Measurements from ENCODE around the gene SMPD1. TPM values are rescaled to one million over a fixed set of nuclear protein-coding genes. Genes with fewer than 3 reads are reported as not detected.

The SMPD1 gene
- polyA plus RNA-seq, 4 donors: 33.8 to 35.8 (median 34.8) TPM

GRCh38 chr11:6410695-6411430 is 20.6 kb downstream of the SMPD1 start:
- DNase-seq (ENCODE audit: low read depth in 4 of 4, low spot score in 3 of 4): no peak

- DNase-seq (ENCODE audit: low read depth in 4 of 4, low spot score in 3 of 4): no peak
Measured at GRCh38 chr11:6411594-6412031, 21.3 kb downstream of the SMPD1 start.

- no peak for DNase-seq (ENCODE audit: low read depth in 4 of 4, low spot score in 3 of 4)
Measured at GRCh38 chr11:6413791-6414201, 23.5 kb downstream of the SMPD1 start.

GRCh38 chr11:6414874-6415328 is 24.6 kb downstream of the SMPD1 start:
- no peak for DNase-seq (ENCODE audit: low read depth in 4 of 4, low spot score in 3 of 4)

- no peak for DNase-seq (ENCODE audit: low read depth in 4 of 4, low spot score in 3 of 4)
Measured at GRCh38 chr11:6415797-6416196, 25.5 kb downstream of the SMPD1 start.

GRCh38 chr11:6417907-6418556 is 27.8 kb downstream of the SMPD1 start:
- no peak for DNase-seq (ENCODE audit: low read depth in 4 of 4, low spot score in 3 of 4)

- DNase-seq (ENCODE audit: low read depth in 4 of 4, low spot score in 3 of 4): no peak
Measured at GRCh38 chr11:6418557-6419008, 28.3 kb downstream of the SMPD1 start.

- DNase-seq (ENCODE audit: low read depth in 4 of 4, low spot score in 3 of 4): no peak
Measured at GRCh38 chr11:6419009-6419631, 28.8 kb downstream of the SMPD1 start, which contains the start of gene APBB1. Gene APBB1, minus strand, starts transcription at chr11:6419094. Its CDS starts 7,747 bp downstream, at chr11:6411347.

- no peak for DNase-seq (ENCODE audit: low read depth in 4 of 4, low spot score in 3 of 4)
Measured at GRCh38 chr11:6420677-6421076, 30.4 kb downstream of the SMPD1 start.

- DNase-seq (ENCODE audit: low read depth in 4 of 4, low spot score in 3 of 4): no peak
Measured at GRCh38 chr11:6427516-6427915, 37.2 kb downstream of the SMPD1 start.

GRCh38 chr11:6431861-6432260 is 41.6 kb downstream of the SMPD1 start:
- no peak for DNase-seq (ENCODE audit: low read depth in 4 of 4, low spot score in 3 of 4)

- no peak for DNase-seq (ENCODE audit: low read depth in 4 of 4, low spot score in 3 of 4)
Measured at GRCh38 chr11:6433998-6434660, 43.9 kb downstream of the SMPD1 start.

GRCh38 chr11:6437423-6437822 is 47.1 kb downstream of the SMPD1 start:
- no peak for DNase-seq (ENCODE audit: low read depth in 4 of 4, low spot score in 3 of 4)

- no peak for DNase-seq (ENCODE audit: low read depth in 4 of 4, low spot score in 3 of 4)
Measured at GRCh38 chr11:6437993-6438392, 47.7 kb downstream of the SMPD1 start.

GRCh38 chr11:6438979-6439571 is 48.8 kb downstream of the SMPD1 start:
- no peak for DNase-seq (ENCODE audit: low read depth in 4 of 4, low spot score in 3 of 4)

- DNase-seq (ENCODE audit: low read depth in 4 of 4, low spot score in 3 of 4): no peak
Measured at GRCh38 chr11:6440906-6441358, 50.7 kb downstream of the SMPD1 start, which contains the start of gene HPX. Gene HPX, minus strand, starts transcription at chr11:6440987. Its CDS starts 24 bp downstream, at chr11:6440963.

GRCh38 chr11:6442441-6442840 is 52.2 kb downstream of the SMPD1 start:
- DNase-seq (ENCODE audit: low read depth in 4 of 4, low spot score in 3 of 4): no peak

- no peak for DNase-seq (ENCODE audit: low read depth in 4 of 4, low spot score in 3 of 4)
Measured at GRCh38 chr11:6443269-6444003, 53.2 kb downstream of the SMPD1 start.

All from left renal pelvis (tissue), 4 donors.